HG02970 (cell line): Measurements from ENCODE around the gene OLFML2B.

Experiments used
- ATAC-seq: cut with Tn5 transposase; IDR thresholded peaks from one replicate; pipeline ENCODE4 v1.9.1; 2021; ENCODE audit warnings: mild to moderate bottlenecking, moderate library complexity, moderate number of reproducible peaks; ENCODE audit not compliant: unreplicated experiment, low FRiP score

The OLFML2B gene

GRCh38 chr1:162008799-162009198 lies 14.9 kb downstream of the OLFML2B start:
- ATAC-seq, result no peak

- no peak for ATAC-seq
Observed at GRCh38 chr1:162007466-162007865, 16.2 kb downstream of the OLFML2B start.

- no peak for ATAC-seq
Observed at GRCh38 chr1:162006081-162006480, 17.6 kb downstream of the OLFML2B start.

- no peak for ATAC-seq
Observed at GRCh38 chr1:162004441-162004950, 19.2 kb downstream of the OLFML2B start.

GRCh38 chr1:162003830-162004215 lies 19.8 kb downstream of the OLFML2B start:
- ATAC-seq, result no peak

GRCh38 chr1:162003061-162003829 lies 20.4 kb downstream of the OLFML2B start:
- ATAC-seq, result no peak

GRCh38 chr1:162000053-162000420 lies 23.6 kb downstream of the OLFML2B start:
- ATAC-seq, result no peak

GRCh38 chr1:161999301-162000052 lies 24.2 kb downstream of the OLFML2B start:
- ATAC-seq, result no peak

GRCh38 chr1:161998811-161999210 lies 24.9 kb downstream of the OLFML2B start:
- no peak for ATAC-seq

GRCh38 chr1:161997152-161997551 lies 26.5 kb downstream of the OLFML2B start:
- ATAC-seq, result no peak

- ATAC-seq, result no peak
Observed at GRCh38 chr1:161994175-161994668, 29.4 kb downstream of the OLFML2B start.

GRCh38 chr1:161993576-161993975 lies 30.1 kb downstream of the OLFML2B start:
- ATAC-seq, result no peak

GRCh38 chr1:161989786-161990185 lies 33.9 kb downstream of the OLFML2B start:
- ATAC-seq, result no peak

- no peak for ATAC-seq
Observed at GRCh38 chr1:161989108-161989507, 34.6 kb downstream of the OLFML2B start.

- ATAC-seq, result no peak
Observed at GRCh38 chr1:161988413-161988812, 35.3 kb downstream of the OLFML2B start.

GRCh38 chr1:161987872-161988271 lies 35.8 kb downstream of the OLFML2B start:
- no peak for ATAC-seq

GRCh38 chr1:161987303-161987702 lies 36.4 kb downstream of the OLFML2B start:
- no peak for ATAC-seq

GRCh38 chr1:161986328-161986727 lies 37.3 kb downstream of the OLFML2B start:
- no peak for ATAC-seq

GRCh38 chr1:161985301-161985822 lies 38.3 kb downstream of the OLFML2B start:
- ATAC-seq, result no peak

GRCh38 chr1:161983725-161984124 lies 39.9 kb downstream of the OLFML2B start:
- ATAC-seq, result no peak

- no peak for ATAC-seq
Observed at GRCh38 chr1:161982917-161983316, 40.8 kb downstream of the OLFML2B start.
